Fibroblast of lung (primary cell): ENCODE data around the gene FNDC3A. TPM values are rescaled to one million over a fixed set of nuclear protein-coding genes. Genes with fewer than 3 reads are reported as not detected.

Experiments used
- DNase-seq, 2 donors: peaks; one replicate each; pipeline versions ENCODE4 v3.0.0 to v3.0.0-alpha.2; 2010; ENCODE audit warnings: low read depth in 2 of 2
- H2AFZ ChIP-seq: 2 replicates; pipeline ENCODE4 v1.5.1; 2012; ENCODE audit warnings: low read length, control low read depth, inconsistent platforms
- H3K27ac ChIP-seq: 2 replicates; pipeline ENCODE4 v1.5.1; 2011; ENCODE audit warnings: low read length, control low read depth; ENCODE audit not compliant: insufficient read depth
- H3K27me3 ChIP-seq: 2 replicates; pipeline ENCODE4 v1.5.1; 2011; ENCODE audit warnings: mild to moderate bottlenecking, low read length; ENCODE audit not compliant: control insufficient read depth, insufficient read depth
- H3K36me3 ChIP-seq: 2 replicates; pipeline ENCODE4 v1.5.1; 2011; ENCODE audit warnings: low read length; ENCODE audit not compliant: control insufficient read depth, insufficient read depth
- H3K4me1 ChIP-seq: 2 replicates; pipeline ENCODE4 v1.5.1; 2011; ENCODE audit warnings: low read length; ENCODE audit not compliant: control insufficient read depth, insufficient read depth; ENCODE audit errors: extremely low read depth
- H3K4me2 ChIP-seq: 2 replicates; pipeline ENCODE4 v1.5.1; 2011; ENCODE audit warnings: low read length, control low read depth; ENCODE audit not compliant: insufficient read depth; ENCODE audit errors: extremely low read depth
- H3K4me3 ChIP-seq, 4 experiments: fragments of 200-600 bp in 1 of 4; sonication (generic) in 1 of 4; replicated peaks in 1 of 4; 2 replicates each; pipeline ENCODE4 v1.5.1; 2011 to 2016; ENCODE audit warnings: low read length in 4 of 4, low read depth in 3 of 4, mild to moderate bottlenecking in 3 of 4, control low read depth in 2 of 4, inconsistent platforms in 1 of 4, mixed read lengths in 1 of 4; ENCODE audit not compliant: insufficient read depth in 1 of 4; ENCODE audit errors: control extremely low read depth in 1 of 4
- H3K79me2 ChIP-seq: 2 replicates; pipeline ENCODE4 v1.5.1; 2012; ENCODE audit warnings: mild to moderate bottlenecking, low read length, inconsistent platforms; ENCODE audit not compliant: control insufficient read depth, insufficient read depth
- H3K9ac ChIP-seq: 2 replicates; pipeline ENCODE4 v1.5.1; 2011; ENCODE audit warnings: mild to moderate bottlenecking, low read length, control low read depth; ENCODE audit not compliant: insufficient read depth
- H3K9me3 ChIP-seq: 2 replicates; pipeline ENCODE4 v1.5.1; 2012; ENCODE audit warnings: low read depth, low read length; ENCODE audit not compliant: control insufficient read depth, insufficient read depth
- H4K20me1 ChIP-seq: 2 replicates; pipeline ENCODE4 v1.5.1; 2011; ENCODE audit warnings: low read length; ENCODE audit not compliant: control insufficient read depth, insufficient read depth; ENCODE audit errors: extremely low read depth
- EZH2 ChIP-seq: IDR thresholded peaks from 2 replicates; pipeline ENCODE4 v1.5.1; 2012; ENCODE audit warnings: low read length, control low read depth, mild to moderate bottlenecking; ENCODE audit errors: missing control alignments
- polyA plus RNA-seq, 2 donors: library from polyadenylated mRNA; depleted of rRNA in 1 of 2; stranded (reverse) in 1 of 2; unstranded in 1 of 2; fragments of >200 nt; gene quantifications; 2 replicates each; pipeline ENCODE4 v1.2.1, GENCODE V29; 2011 to 2012; ENCODE audit warnings: missing spikeins in 1 of 2
- total RNA-seq: library from RNA; depleted of rRNA; stranded (reverse); fragments of >200 nt; gene quantifications from 2 replicates; pipeline ENCODE4 v1.2.1, GENCODE V29; 2014
- TF ChIP-seq, protein P1 (sequence below), 2 donors: IDR thresholded peaks in 1 of 2; conservative IDR thresholded peaks in 1 of 2; 1 replicate in 1 of 2; 2 replicates in 1 of 2; pipeline ENCODE4 v1.5.1; 2011 to 2012; ENCODE audit warnings: low read length in 2 of 2, control low read depth in 1 of 2, inconsistent platforms in 1 of 2, low read depth in 1 of 2, mild to moderate bottlenecking in 1 of 2

The FNDC3A gene
- total and polyA plus RNA-seq, 2 donors (not counting 1 experiment from before 2014, with no cell fraction given), result 44.7 to 79.4 TPM

DNA sequence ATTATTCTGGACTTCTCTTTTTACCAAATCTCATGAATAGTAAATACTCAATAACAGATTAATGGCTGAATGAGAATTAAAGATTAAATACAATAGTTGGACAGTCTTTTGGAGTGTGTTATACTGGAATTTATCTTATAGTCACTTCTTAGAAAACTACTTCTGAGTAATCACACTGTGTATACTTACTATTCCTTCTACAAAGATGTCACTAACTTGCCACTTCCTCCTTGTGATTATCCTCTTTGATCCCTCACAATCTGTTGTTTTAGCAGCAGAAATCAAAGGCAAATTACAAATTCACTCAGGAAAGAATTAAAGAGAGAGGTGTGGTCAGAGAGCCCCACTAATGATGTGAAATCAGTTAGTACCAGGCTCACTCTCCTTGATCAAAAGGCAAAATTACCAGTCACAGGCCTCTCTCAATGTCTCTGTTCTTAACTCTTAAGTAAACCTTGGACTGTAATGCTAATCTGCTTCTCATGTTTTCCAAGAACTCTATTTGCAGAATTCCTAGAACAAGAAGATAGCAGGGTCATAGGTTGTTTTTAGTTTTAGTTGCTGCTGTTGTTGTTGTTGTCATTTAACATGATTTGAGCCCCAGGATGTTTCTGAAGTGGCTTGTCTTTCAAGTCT, 37.3 kb upstream of the FNDC3A start:
- Histone ChIP-seq H3K79me2 (no peaks in the 10 kb centered on the region), H3K4me1 (no peaks in the 10 kb centered on the region), H3K4me2 (no peak overlapping the region), H3K4me3 (no peak overlapping the region), H3K9me3 (no peaks in the 10 kb centered on the region), H3K27ac (no peak overlapping the region), H3K36me3 (no peaks in the 10 kb centered on the region), H3K9ac (no peak overlapping the region), H3K27me3 (no peaks in the 10 kb centered on the region), H4K20me1 (no peaks in the 10 kb centered on the region), H2AFZ (no peak overlapping the region)
- no peak for DNase-seq
- no peak for TF ChIP-seq EZH2
- TF ChIP-seq, protein P1, sequence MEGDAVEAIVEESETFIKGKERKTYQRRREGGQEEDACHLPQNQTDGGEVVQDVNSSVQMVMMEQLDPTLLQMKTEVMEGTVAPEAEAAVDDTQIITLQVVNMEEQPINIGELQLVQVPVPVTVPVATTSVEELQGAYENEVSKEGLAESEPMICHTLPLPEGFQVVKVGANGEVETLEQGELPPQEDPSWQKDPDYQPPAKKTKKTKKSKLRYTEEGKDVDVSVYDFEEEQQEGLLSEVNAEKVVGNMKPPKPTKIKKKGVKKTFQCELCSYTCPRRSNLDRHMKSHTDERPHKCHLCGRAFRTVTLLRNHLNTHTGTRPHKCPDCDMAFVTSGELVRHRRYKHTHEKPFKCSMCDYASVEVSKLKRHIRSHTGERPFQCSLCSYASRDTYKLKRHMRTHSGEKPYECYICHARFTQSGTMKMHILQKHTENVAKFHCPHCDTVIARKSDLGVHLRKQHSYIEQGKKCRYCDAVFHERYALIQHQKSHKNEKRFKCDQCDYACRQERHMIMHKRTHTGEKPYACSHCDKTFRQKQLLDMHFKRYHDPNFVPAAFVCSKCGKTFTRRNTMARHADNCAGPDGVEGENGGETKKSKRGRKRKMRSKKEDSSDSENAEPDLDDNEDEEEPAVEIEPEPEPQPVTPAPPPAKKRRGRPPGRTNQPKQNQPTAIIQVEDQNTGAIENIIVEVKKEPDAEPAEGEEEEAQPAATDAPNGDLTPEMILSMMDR (conservative IDR thresholded peaks at IDR 0.05 in 1 of 2, IDR thresholded peaks at IDR 0.05 in 1 of 2; ENCODE audit: low read depth in 1 of 2, low read length in 2 of 2), result no peak

DNA sequence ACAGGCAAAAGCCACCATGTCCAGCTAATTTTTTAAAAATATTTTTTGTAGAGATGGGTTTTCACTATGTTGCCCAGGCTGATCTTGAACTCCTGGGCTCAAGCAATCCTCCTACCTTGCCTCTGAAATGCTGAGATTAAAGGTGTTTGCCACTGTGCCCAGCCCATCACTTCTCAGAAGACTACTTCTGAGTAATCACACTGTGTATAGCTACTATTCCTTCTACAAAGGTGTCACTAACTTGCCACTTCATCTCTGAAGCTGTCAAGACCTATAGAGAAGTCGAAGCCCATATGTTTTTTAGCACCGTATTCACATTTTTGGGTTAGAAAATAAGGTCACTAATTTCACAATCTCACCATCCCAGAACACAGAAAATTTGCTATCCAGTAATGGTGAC, 36.0 kb upstream of the FNDC3A start:
- no peaks in the 10 kb centered on the region for H4K20me1 ChIP-seq
- no peak overlapping the region for H2AFZ ChIP-seq
- no peaks in the 10 kb centered on the region for H3K79me2 ChIP-seq
- H3K4me2 ChIP-seq, result no peak overlapping the region
- H3K4me1 ChIP-seq, result no peaks in the 10 kb centered on the region
- H3K36me3 ChIP-seq, result no peaks in the 10 kb centered on the region
- H3K27ac ChIP-seq, result no peak overlapping the region
- no peak for DNase-seq
- no peak overlapping the region for H3K4me3 ChIP-seq
- no peak for TF ChIP-seq EZH2
- TF ChIP-seq, protein P1 (conservative IDR thresholded peaks at IDR 0.05 in 1 of 2, IDR thresholded peaks at IDR 0.05 in 1 of 2; ENCODE audit: low read depth in 1 of 2, low read length in 2 of 2), result no peak
- no peak overlapping the region for H3K9ac ChIP-seq
- no peaks in the 10 kb centered on the region for H3K9me3 ChIP-seq
- no peaks in the 10 kb centered on the region for H3K27me3 ChIP-seq

DNA sequence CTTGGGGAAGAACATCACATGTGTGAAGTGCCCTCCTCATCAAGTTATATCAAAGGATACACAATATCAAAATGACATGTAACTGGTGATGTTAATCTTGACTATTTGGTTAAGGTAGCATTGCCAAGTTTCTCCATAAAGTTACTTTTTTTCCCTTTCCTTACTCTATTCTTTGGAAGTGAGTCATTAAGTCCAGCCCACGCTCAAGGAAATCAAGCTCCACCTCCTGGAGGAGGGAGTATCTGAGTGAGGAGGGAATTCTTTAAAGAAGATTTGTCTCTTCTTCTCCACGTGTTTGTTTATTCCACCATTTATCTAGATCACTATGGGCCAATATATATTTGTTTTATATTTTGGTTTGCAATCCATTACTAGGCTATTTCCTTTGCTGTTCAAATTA, 33.6 kb upstream of the FNDC3A start:
- Histone ChIP-seq H3K4me1 (no peaks in the 10 kb centered on the region), H3K79me2 (no peaks in the 10 kb centered on the region), H4K20me1 (no peaks in the 10 kb centered on the region), H2AFZ (no peak overlapping the region), H3K4me3 (no peak overlapping the region), H3K27me3 (peaks cover 3% of the 10 kb centered on the region), H3K4me2 (no peak overlapping the region), H3K36me3 (no peaks in the 10 kb centered on the region), H3K9me3 (no peaks in the 10 kb centered on the region), H3K9ac (no peak overlapping the region), H3K27ac (no peak overlapping the region)
- TF ChIP-seq, protein P1 (conservative IDR thresholded peaks at IDR 0.05 in 1 of 2, IDR thresholded peaks at IDR 0.05 in 1 of 2; ENCODE audit: low read depth in 1 of 2, low read length in 2 of 2), result no peak
- TF ChIP-seq EZH2, result no peak
- peak; percentile 35 to 75 for DNase-seq
